DOHH2 (cell line): ENCODE measurements around the gene CTDSP1.

Experiments used
- H3F3A ChIP-seq: fragments of 200-600 bp; sonication (generic), shearing (Covaris generic); 2 replicates; pipeline ENCODE4 v1.6.0; 2016; ENCODE audit warnings: antibody characterized with exemption, mild to moderate bottlenecking; ENCODE audit not compliant: control insufficient read depth, insufficient read depth
- H3K27ac ChIP-seq: fragments of 200-600 bp; sonication (generic); 2 replicates; pipeline ENCODE4 v1.5.1; 2014; ENCODE audit warnings: low read depth, mild to moderate bottlenecking, low read length, moderate library complexity
- H3K27me3 ChIP-seq: fragments of 200-600 bp; sonication (generic); 2 replicates; pipeline ENCODE4 v1.6.1; 2014; ENCODE audit warnings: mild to moderate bottlenecking, low read length, mixed read lengths; ENCODE audit not compliant: control insufficient read depth
- H3K36me3 ChIP-seq: fragments of 200-600 bp; sonication (generic); 2 replicates; pipeline ENCODE4 v1.6.1; 2014; ENCODE audit warnings: mild to moderate bottlenecking, low read length, moderate library complexity, mixed read lengths; ENCODE audit not compliant: control insufficient read depth
- H3K4me1 ChIP-seq: fragments of 200-600 bp; sonication (generic); 2 replicates; pipeline ENCODE4 v1.6.1; 2014; ENCODE audit warnings: mild to moderate bottlenecking, low read length, mixed read lengths; ENCODE audit not compliant: control insufficient read depth
- H3K4me2 ChIP-seq: fragments of 200-600 bp; sonication (generic); 2 replicates; pipeline ENCODE4 v1.6.0; 2014; ENCODE audit warnings: mild to moderate bottlenecking, low read length, moderate library complexity
- H3K4me3 ChIP-seq: fragments of 200-600 bp; sonication (generic); 2 replicates; pipeline ENCODE4 v1.5.1; 2014; ENCODE audit warnings: mild to moderate bottlenecking, low read length, mixed read lengths
- H3K79me2 ChIP-seq: fragments of 200-600 bp; sonication (generic); 2 replicates; pipeline ENCODE4 v1.6.1; 2014; ENCODE audit warnings: mild to moderate bottlenecking, low read length, mixed read lengths; ENCODE audit not compliant: control insufficient read depth
- H3K9me2 ChIP-seq: fragments of 200-600 bp; sonication (generic); replicated peaks from 2 replicates; pipeline ENCODE4 v1.6.1; 2014; ENCODE audit warnings: mild to moderate bottlenecking, low read length, mixed read lengths; ENCODE audit not compliant: control insufficient read depth
- H3K9me3 ChIP-seq: fragments of 200-600 bp; sonication (generic); 2 replicates; pipeline ENCODE4 v1.6.1; 2014; ENCODE audit warnings: antibody characterized with exemption, low read length, mixed read lengths; ENCODE audit not compliant: control insufficient read depth, insufficient read depth
- H4K20me1 ChIP-seq: fragments of 200-600 bp; sonication (generic); 2 replicates; pipeline ENCODE4 v1.6.0; 2014; ENCODE audit warnings: low read depth, mild to moderate bottlenecking, antibody characterized with exemption, low read length, moderate library complexity; ENCODE audit not compliant: control insufficient read depth, insufficient read depth
- CTCF ChIP-seq: fragments of 200-600 bp; sonication (generic); IDR thresholded peaks from one replicate; pipeline ENCODE4 v1.5.1; 2014; ENCODE audit warnings: antibody characterized with exemption, mild to moderate bottlenecking, low read depth, low read length; ENCODE audit not compliant: poor library complexity, severe bottlenecking
- EZH2phosphoT487 ChIP-seq: fragments of 200-600 bp; sonication (generic); IDR thresholded peaks from 2 replicates; pipeline ENCODE4 v1.6.1; 2017; ENCODE audit warnings: borderline replicate concordance, mild to moderate bottlenecking, antibody characterized with exemption, low read length, moderate library complexity, mixed read lengths

Gene CTDSP1

GRCh38 chr2:218434456-218434855, 34.8 kb downstream of the CTDSP1 start:
- Histone ChIP-seq H3K79me2 (no peaks in the 10 kb centered on the region), H3K27ac (no peak overlapping the region), H3K36me3 (no peaks in the 10 kb centered on the region), H3K4me3 (no peak overlapping the region), H3F3A (no peaks in the 10 kb centered on the region), H3K27me3 (peaks cover 14% of the 10 kb centered on the region; the same call in 1 of the 2 replicates), H3K9me3 (no peaks in the 10 kb centered on the region), H3K9me2 (no peaks in the 10 kb centered on the region), H4K20me1 (no peaks in the 10 kb centered on the region), H3K4me2 (no peak overlapping the region), H3K4me1 (peaks cover 16% of the 10 kb centered on the region)
- TF ChIP-seq CTCF: no peak
- no peak for TF ChIP-seq EZH2phosphoT487

GRCh38 chr2:218435003-218435982, 35.6 kb downstream of the CTDSP1 start:
- Histone ChIP-seq H3K27ac (no peak overlapping the region), H3K36me3 (no peaks in the 10 kb centered on the region), H3K9me2 (no peaks in the 10 kb centered on the region), H3K4me1 (peaks cover 21% of the 10 kb centered on the region), H3K4me2 (no peak overlapping the region), H3K27me3 (peaks cover 14% of the 10 kb centered on the region; the same call in 1 of the 2 replicates), H3F3A (no peaks in the 10 kb centered on the region), H3K79me2 (no peaks in the 10 kb centered on the region), H3K4me3 (no peak overlapping the region), H3K9me3 (no peaks in the 10 kb centered on the region), H4K20me1 (no peaks in the 10 kb centered on the region)
- TF ChIP-seq EZH2phosphoT487: no peak

GRCh38 chr2:218436992-218437391, 37.3 kb downstream of the CTDSP1 start:
- Histone ChIP-seq H3K4me3 (no peak overlapping the region), H3F3A (no peaks in the 10 kb centered on the region), H3K27me3 (peaks cover 7% of the 10 kb centered on the region; the same call in 1 of the 2 replicates), H3K79me2 (no peaks in the 10 kb centered on the region), H3K9me3 (no peaks in the 10 kb centered on the region), H3K36me3 (no peaks in the 10 kb centered on the region), H3K27ac (no peak overlapping the region), H4K20me1 (no peaks in the 10 kb centered on the region), H3K9me2 (no peaks in the 10 kb centered on the region), H3K4me2 (no peak overlapping the region), H3K4me1 (peaks cover 21% of the 10 kb centered on the region)
- TF ChIP-seq EZH2phosphoT487: no peak
- TF ChIP-seq CTCF: no peak

GRCh38 chr2:218437969-218438368, 38.3 kb downstream of the CTDSP1 start:
- TF ChIP-seq EZH2phosphoT487 (no peak), CTCF (no peak)
- Histone ChIP-seq H3K9me2 (no peaks in the 10 kb centered on the region), H3K36me3 (no peaks in the 10 kb centered on the region), H3K27ac (no peak overlapping the region), H3K4me1 (peaks cover 21% of the 10 kb centered on the region), H3K27me3 (no peaks in the 10 kb centered on the region), H3K4me3 (no peak overlapping the region), H3K79me2 (no peaks in the 10 kb centered on the region), H3K4me2 (no peak overlapping the region), H4K20me1 (no peaks in the 10 kb centered on the region), H3F3A (0 out of 2 replicates have a peak, but pooled peaks cover 2% of the 10 kb centered on the region), H3K9me3 (no peaks in the 10 kb centered on the region)
